ENCODE results near the gene MOSMO. TPM values are rescaled to one million over a fixed set of nuclear protein-coding genes. Genes with fewer than 3 reads are reported as not detected.

Gene MOSMO
- total RNA-seq, 1 donor from 2014 or later: 13.0 TPM

DNA sequence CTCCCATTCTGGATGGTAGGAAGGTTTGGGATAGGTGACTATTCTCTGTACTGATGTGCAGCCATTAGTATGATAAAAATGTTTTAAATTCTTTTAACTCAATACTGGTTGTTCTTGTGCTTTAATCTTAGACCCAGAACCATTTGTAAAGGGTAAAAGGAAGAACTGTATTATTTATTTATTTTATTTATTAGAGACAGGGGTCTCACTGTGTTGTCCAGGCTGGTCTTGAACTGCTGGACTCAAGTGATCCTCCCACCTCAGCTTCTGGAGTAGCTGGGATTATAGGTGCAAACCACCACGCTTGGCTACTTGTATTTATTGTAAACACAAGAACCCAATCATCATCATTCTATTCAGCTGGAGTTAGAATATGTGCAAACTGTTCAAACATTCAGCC is 2.2 kb upstream of the MOSMO start:
- Mint-ChIP-seq H3K27me3 (ENCODE audit: unreplicated experiment) (peaks cover 11% of the 10 kb centered on the region), H3K27ac (ENCODE audit: unreplicated experiment) (no peak overlapping the region), H3K9me3 (ENCODE audit: unreplicated experiment) (peaks cover 13% of the 10 kb centered on the region), H3K36me3 (ENCODE audit: unreplicated experiment) (no peaks in the 10 kb centered on the region), H3K4me1 (ENCODE audit: low read depth, unreplicated experiment) (peaks cover 30% of the 10 kb centered on the region), H3K4me3 (ENCODE audit: unreplicated experiment) (no peak overlapping the region)
- DNase-seq: no peak
- TF ChIP-seq, protein P1, sequence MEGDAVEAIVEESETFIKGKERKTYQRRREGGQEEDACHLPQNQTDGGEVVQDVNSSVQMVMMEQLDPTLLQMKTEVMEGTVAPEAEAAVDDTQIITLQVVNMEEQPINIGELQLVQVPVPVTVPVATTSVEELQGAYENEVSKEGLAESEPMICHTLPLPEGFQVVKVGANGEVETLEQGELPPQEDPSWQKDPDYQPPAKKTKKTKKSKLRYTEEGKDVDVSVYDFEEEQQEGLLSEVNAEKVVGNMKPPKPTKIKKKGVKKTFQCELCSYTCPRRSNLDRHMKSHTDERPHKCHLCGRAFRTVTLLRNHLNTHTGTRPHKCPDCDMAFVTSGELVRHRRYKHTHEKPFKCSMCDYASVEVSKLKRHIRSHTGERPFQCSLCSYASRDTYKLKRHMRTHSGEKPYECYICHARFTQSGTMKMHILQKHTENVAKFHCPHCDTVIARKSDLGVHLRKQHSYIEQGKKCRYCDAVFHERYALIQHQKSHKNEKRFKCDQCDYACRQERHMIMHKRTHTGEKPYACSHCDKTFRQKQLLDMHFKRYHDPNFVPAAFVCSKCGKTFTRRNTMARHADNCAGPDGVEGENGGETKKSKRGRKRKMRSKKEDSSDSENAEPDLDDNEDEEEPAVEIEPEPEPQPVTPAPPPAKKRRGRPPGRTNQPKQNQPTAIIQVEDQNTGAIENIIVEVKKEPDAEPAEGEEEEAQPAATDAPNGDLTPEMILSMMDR (IDR thresholded peaks at IDR 0.05; ENCODE audit: partially characterized antibody, unreplicated experiment): no peak

DNA sequence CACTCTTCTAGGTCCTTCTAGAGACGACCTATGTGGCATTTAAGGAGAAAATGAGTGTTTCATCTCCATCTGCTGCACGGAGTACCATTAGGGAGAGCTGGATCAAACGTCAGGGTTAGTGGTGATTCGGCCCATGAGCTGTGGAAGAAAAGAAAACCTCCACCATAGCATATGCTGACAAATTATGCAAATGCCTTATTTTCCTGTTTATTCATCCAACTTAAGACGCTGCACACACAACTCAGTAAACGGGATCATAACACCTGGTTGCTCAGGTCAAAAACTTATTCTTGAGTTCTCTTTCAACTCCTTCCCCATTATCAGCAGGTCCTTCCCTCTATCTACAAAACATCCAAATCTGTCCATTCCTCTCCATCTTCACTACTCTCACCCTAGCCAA is 1.3 kb upstream of the MOSMO start:
- Mint-ChIP-seq H3K4me3 (ENCODE audit: unreplicated experiment) (peak overlapping the region; percentile 96), H3K27ac (ENCODE audit: unreplicated experiment) (peak overlapping the region; percentile 84), H3K36me3 (ENCODE audit: unreplicated experiment) (no peaks in the 10 kb centered on the region), H3K4me1 (ENCODE audit: low read depth, unreplicated experiment) (peaks cover 27% of the 10 kb centered on the region), H3K27me3 (ENCODE audit: unreplicated experiment) (peaks cover 9% of the 10 kb centered on the region), H3K9me3 (ENCODE audit: unreplicated experiment) (peaks cover 11% of the 10 kb centered on the region)
- no peak for DNase-seq
- TF ChIP-seq, protein P1 (IDR thresholded peaks at IDR 0.05; ENCODE audit: partially characterized antibody, unreplicated experiment): no peak

DNA sequence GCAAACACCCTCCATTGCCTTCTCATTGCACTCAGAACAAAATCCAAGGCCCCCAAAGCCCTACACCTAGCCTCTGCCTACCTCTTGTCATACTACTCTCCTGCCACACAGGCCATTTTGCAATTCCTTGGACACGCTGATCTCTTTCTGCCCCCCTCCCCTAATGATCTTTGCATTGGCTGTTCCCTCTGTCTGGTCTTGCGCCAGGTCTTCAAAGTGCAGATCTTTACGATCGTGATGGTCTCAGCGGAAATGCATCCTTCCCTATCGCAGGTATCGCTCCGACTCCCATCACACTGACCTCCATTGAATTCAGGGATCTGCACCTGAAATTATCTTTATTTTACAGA is 777 bp upstream of the MOSMO start:
- DNase-seq: no peak
- H3K9me3 Mint-ChIP-seq (ENCODE audit: unreplicated experiment): peaks cover 11% of the 10 kb centered on the region
- peaks cover 27% of the 10 kb centered on the region for H3K4me1 Mint-ChIP-seq (ENCODE audit: low read depth, unreplicated experiment)
- peaks cover 9% of the 10 kb centered on the region for H3K27me3 Mint-ChIP-seq (ENCODE audit: unreplicated experiment)
- peak overlapping the region; percentile 96 for H3K4me3 Mint-ChIP-seq (ENCODE audit: unreplicated experiment)
- TF ChIP-seq, protein P1 (IDR thresholded peaks at IDR 0.05; ENCODE audit: partially characterized antibody, unreplicated experiment): no peak
- peak overlapping the region; percentile 84 for H3K27ac Mint-ChIP-seq (ENCODE audit: unreplicated experiment)
- no peaks in the 10 kb centered on the region for H3K36me3 Mint-ChIP-seq (ENCODE audit: unreplicated experiment)

DNA sequence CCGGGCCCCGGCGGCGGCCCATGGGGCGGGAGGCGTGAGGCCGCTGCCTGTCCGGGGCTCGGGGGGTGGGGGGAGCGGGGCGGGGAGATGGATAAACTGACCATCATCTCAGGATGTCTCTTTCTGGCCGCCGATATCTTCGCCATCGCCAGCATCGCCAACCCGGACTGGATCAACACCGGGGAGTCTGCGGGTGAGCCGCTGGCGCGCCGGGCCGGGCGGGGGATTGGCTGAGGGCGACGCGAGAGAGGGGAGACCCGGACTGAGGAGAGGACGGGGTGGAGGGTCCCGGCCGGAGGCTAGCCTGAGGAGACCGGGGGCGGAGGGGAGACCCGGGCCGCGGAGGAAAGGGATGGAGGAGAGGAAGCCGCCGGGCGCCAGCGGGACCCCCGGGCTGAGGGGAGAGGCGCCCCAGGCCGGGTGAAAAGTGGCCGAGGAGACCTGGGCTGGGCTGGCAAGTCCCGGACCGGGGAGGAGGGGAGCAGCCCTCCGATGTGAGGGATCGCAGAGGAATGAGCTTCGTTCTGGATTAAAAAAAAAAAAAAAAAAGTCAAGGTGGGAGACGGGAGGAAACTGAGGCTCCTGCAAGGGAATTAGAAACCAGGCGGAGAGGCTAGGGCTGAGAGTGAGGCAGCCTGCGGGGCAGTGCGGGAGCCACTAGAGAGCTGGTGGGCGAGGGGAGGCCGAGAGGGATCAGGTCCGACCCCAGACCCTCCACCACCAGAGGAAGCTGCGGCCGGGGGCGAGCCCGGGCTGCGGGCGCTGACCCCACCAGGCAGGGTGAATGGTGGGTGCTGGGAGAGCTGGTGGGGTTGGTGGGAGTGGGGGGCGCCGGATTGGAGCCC is 526 bp downstream of the MOSMO start:
- peak overlapping the region; percentile 9 for H3K27ac Mint-ChIP-seq (ENCODE audit: unreplicated experiment)
- no peaks in the 10 kb centered on the region for H3K36me3 Mint-ChIP-seq (ENCODE audit: unreplicated experiment)
- TF ChIP-seq, protein P1 (IDR thresholded peaks at IDR 0.05; ENCODE audit: partially characterized antibody, unreplicated experiment): no peak
- H3K4me1 Mint-ChIP-seq (ENCODE audit: low read depth, unreplicated experiment): peaks cover 27% of the 10 kb centered on the region
- peaks cover 9% of the 10 kb centered on the region for H3K27me3 Mint-ChIP-seq (ENCODE audit: unreplicated experiment)
- peaks cover 11% of the 10 kb centered on the region for H3K9me3 Mint-ChIP-seq (ENCODE audit: unreplicated experiment)
- peak; percentile 64 for DNase-seq
- H3K4me3 Mint-ChIP-seq (ENCODE audit: unreplicated experiment): peak overlapping the region; percentile 94

DNA sequence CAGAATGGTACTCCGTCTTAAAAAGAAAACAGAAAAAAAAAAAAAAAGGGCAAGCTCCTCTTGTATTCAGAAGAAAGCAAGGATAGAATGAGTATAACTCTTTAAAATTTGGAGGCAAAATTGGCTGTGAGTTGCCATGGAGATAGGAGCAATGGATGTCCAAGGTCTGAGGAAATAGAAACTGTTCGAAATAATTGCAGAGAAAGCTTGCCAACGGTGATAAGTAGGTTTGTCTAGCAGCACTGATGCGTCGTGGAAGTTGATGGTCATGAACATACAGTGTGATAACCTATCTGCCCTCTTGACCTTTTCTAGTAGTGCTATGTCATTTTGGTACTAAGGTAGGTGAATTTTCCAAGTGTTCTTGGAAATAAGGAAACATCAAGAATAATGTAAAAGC is 3.0 kb downstream of the MOSMO start:
- H3K36me3 Mint-ChIP-seq (ENCODE audit: unreplicated experiment): no peaks in the 10 kb centered on the region
- peaks cover 9% of the 10 kb centered on the region for H3K9me3 Mint-ChIP-seq (ENCODE audit: unreplicated experiment)
- peaks cover 9% of the 10 kb centered on the region for H3K27me3 Mint-ChIP-seq (ENCODE audit: unreplicated experiment)
- H3K27ac Mint-ChIP-seq (ENCODE audit: unreplicated experiment): no peak overlapping the region
- H3K4me3 Mint-ChIP-seq (ENCODE audit: unreplicated experiment): no peak overlapping the region
- TF ChIP-seq, protein P1 (IDR thresholded peaks at IDR 0.05; ENCODE audit: partially characterized antibody, unreplicated experiment): no peak
- H3K4me1 Mint-ChIP-seq (ENCODE audit: low read depth, unreplicated experiment): peaks cover 16% of the 10 kb centered on the region
- DNase-seq: no peak

Measured in glutamatergic neuron (in vitro differentiated cells).